ENCODE results near the gene NEK11. TPM values are rescaled to one million over a fixed set of nuclear protein-coding genes. Genes with fewer than 3 reads are reported as not detected.

NEK11 gene
- total RNA-seq, 4 donors from 2014 or later: 2.3 to 25.2 (median 8.4) TPM

DNA sequence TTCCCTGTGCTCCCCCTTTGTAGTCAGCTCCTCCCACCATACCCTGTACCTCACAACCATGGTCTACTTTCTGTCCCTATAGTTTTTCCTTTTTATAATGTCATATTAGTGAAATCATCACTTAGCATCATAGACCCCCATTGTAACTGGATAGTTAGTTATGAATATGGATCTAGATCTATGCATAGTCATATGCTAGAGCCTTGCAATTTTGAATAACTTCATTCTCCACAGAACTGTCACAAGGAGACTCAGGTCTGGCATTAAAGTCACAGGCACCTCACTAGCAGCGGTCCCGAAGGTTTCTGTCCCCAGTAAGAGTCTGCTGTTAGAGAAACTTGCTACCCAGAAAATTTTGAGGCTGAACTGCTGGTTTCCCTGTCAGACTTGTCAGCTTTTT lies 252.9 kb downstream of the NEK11 start:
- intact Hi-C loops (cut with DNase I; ENCODE audit: low total_unique reads): no loop called here
- H3K9me3 ChIP-seq: no peaks in the 10 kb centered on the region
- H3K36me3 ChIP-seq: no peaks in the 10 kb centered on the region
- H3K27ac ChIP-seq: no peak overlapping the region
- H3K27me3 ChIP-seq: no peaks in the 10 kb centered on the region
- H3K4me3 ChIP-seq: no peak overlapping the region
- no peak for TF ChIP-seq POLR2A (IDR thresholded peaks at IDR 0.05)
- TF ChIP-seq, protein P1, sequence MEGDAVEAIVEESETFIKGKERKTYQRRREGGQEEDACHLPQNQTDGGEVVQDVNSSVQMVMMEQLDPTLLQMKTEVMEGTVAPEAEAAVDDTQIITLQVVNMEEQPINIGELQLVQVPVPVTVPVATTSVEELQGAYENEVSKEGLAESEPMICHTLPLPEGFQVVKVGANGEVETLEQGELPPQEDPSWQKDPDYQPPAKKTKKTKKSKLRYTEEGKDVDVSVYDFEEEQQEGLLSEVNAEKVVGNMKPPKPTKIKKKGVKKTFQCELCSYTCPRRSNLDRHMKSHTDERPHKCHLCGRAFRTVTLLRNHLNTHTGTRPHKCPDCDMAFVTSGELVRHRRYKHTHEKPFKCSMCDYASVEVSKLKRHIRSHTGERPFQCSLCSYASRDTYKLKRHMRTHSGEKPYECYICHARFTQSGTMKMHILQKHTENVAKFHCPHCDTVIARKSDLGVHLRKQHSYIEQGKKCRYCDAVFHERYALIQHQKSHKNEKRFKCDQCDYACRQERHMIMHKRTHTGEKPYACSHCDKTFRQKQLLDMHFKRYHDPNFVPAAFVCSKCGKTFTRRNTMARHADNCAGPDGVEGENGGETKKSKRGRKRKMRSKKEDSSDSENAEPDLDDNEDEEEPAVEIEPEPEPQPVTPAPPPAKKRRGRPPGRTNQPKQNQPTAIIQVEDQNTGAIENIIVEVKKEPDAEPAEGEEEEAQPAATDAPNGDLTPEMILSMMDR (IDR thresholded peaks at IDR 0.05): no peak
- H3K4me1 ChIP-seq: no peaks in the 10 kb centered on the region
- DNase-seq: no peak

DNA sequence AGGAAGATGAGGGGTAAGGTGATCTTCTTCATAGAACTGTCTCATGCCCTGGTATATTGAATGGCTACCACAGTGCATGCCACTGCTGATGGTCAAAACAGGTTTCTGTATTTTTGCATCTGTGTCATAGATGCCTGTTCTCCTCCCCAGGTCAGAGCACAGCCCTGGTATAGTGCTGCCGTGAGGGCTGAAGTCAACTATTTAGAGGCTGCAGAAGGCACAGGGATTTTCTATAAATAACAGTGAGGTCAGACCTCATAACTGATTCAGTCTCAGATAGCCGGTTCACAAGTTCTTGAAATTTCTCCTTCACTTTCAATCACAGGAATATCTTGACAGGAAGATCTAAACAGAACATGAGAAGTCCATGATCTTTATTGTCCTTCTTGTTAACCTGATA lies 255.7 kb downstream of the NEK11 start:
- TF ChIP-seq, protein P1 (IDR thresholded peaks at IDR 0.05): no peak
- TF ChIP-seq POLR2A (IDR thresholded peaks at IDR 0.05): no peak
- no peak overlapping the region for H3K27ac ChIP-seq
- H3K4me3 ChIP-seq: no peak overlapping the region
- DNase-seq: no peak
- H3K4me1 ChIP-seq: no peaks in the 10 kb centered on the region
- H3K9me3 ChIP-seq: no peaks in the 10 kb centered on the region
- H3K36me3 ChIP-seq: no peaks in the 10 kb centered on the region
- no peaks in the 10 kb centered on the region for H3K27me3 ChIP-seq
- intact Hi-C loops (cut with DNase I; ENCODE audit: low total_unique reads): no loop called here

DNA sequence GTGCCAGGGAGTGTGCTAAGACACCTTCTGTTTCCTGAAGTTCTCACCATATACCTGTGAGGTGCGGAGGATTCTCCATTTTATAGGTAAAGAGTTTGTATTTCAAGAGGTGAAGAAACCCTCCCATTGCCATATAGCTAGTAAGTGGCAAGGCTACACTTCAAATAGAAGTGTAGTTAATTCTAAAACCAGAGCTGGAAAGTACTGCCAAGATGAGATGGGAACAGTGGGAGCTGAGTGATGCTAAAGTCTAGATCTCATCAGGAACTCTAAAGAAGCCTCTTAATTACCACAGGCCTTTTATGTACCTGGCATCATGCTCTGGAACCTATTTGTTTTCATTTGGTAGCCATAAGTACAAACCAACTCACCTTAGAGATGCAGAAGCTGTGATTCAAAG lies 256.3 kb downstream of the NEK11 start:
- intact Hi-C loops (cut with DNase I; ENCODE audit: low total_unique reads): no loop called here
- Histone ChIP-seq H3K4me3 (no peak overlapping the region), H3K36me3 (no peaks in the 10 kb centered on the region), H3K27ac (no peak overlapping the region), H3K4me1 (no peaks in the 10 kb centered on the region), H3K9me3 (no peaks in the 10 kb centered on the region), H3K27me3 (no peaks in the 10 kb centered on the region)
- no peak for TF ChIP-seq POLR2A (IDR thresholded peaks at IDR 0.05)
- DNase-seq: no peak

DNA sequence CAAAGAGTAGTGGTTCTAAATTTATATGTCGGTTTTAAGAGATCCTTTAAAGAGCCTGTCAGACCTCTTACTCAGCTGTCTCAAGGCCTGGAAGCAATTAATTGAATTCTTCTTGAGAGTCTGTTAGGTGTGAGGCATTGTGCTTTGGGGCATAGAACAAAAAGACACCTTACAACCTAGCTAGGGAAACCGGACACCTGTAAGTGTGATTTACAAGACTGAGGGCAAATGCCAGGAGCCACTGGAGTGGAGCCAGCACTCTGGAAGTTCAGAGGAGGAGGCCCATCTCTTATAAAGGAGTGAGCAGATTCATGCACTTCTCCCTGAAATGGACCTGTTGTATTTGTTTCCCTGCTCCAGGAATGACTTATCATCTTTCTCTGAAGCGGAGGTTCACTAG lies 257.2 kb downstream of the NEK11 start:
- Histone ChIP-seq H3K36me3 (no peaks in the 10 kb centered on the region), H3K9me3 (no peaks in the 10 kb centered on the region), H3K4me1 (no peaks in the 10 kb centered on the region), H3K27me3 (no peaks in the 10 kb centered on the region), H3K27ac (no peak overlapping the region), H3K4me3 (no peak overlapping the region)
- intact Hi-C loops (cut with DNase I; ENCODE audit: low total_unique reads): no loop called here
- no peak for DNase-seq
- no peak for TF ChIP-seq POLR2A (IDR thresholded peaks at IDR 0.05)
- TF ChIP-seq, protein P1 (IDR thresholded peaks at IDR 0.05): no peak

DNA sequence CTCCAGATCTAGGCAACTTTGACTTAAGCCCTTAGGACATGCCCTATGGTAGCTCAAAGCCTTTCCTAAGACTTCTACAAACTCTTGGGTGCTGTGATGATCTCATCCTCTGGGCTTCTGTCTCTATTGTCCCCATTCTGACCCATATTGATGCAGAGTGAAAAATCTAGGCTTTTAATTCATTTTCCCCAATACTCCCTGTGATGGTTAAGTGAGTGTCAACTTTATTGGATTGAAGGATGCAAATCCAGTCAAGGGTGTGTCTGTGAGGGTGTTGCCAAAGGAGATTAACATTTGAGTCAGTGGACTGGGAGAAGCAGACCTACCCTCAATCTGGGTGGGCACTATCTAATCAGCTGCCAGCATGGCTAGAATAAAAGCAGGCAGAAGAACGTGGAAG lies 257.6 kb downstream of the NEK11 start:
- H3K27me3 ChIP-seq: no peaks in the 10 kb centered on the region
- no peak overlapping the region for H3K27ac ChIP-seq
- H3K4me1 ChIP-seq: no peaks in the 10 kb centered on the region
- no peak overlapping the region for H3K4me3 ChIP-seq
- no peaks in the 10 kb centered on the region for H3K9me3 ChIP-seq
- TF ChIP-seq, protein P1 (IDR thresholded peaks at IDR 0.05): no peak
- TF ChIP-seq POLR2A (IDR thresholded peaks at IDR 0.05): no peak
- DNase-seq: no peak
- intact Hi-C loops (cut with DNase I; ENCODE audit: low total_unique reads): no loop called here
- no peaks in the 10 kb centered on the region for H3K36me3 ChIP-seq

DNA sequence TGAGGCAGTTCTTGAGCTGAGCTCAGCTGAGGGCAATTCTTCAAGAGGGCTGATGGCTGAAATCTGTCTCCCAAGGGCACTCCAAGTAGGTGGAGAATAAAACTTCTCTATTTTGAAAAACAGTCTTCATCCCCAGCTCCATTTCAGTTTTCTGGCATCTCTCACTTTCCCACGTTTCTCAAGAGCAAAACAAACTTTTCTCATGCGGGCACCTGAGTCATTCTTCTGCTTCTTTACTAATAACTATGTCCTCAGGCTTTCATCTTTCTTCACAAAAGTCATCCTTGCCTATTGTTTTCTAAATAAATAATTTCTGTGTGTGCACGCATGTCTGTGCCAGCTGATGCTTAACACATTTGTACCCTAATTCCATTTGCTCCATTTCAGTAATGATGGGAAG lies 258.8 kb downstream of the NEK11 start:
- Histone ChIP-seq H3K27me3 (no peaks in the 10 kb centered on the region), H3K4me3 (no peak overlapping the region), H3K36me3 (no peaks in the 10 kb centered on the region), H3K27ac (no peak overlapping the region), H3K4me1 (no peaks in the 10 kb centered on the region), H3K9me3 (no peaks in the 10 kb centered on the region)
- no peak for DNase-seq
- TF ChIP-seq POLR2A (IDR thresholded peaks at IDR 0.05): no peak
- TF ChIP-seq, protein P1 (IDR thresholded peaks at IDR 0.05): no peak
- intact Hi-C loops (cut with DNase I; ENCODE audit: low total_unique reads): no loop called here

All from uterus (tissue), 4 donors.